ENCODE data around the gene PBOV1. TPM values are rescaled to one million over a fixed set of nuclear protein-coding genes. Genes with fewer than 3 reads are reported as not detected.

PBOV1 gene
- total RNA-seq (not detected), polyA plus RNA-seq (not detected)
- long read RNA-seq, donor 1, result 0 reads
- long read RNA-seq, donor 2, result 0 reads
- long read RNA-seq, donor 3, result 0 reads
- long read RNA-seq, donor 4, result 0 reads
- long read RNA-seq, donor 5, result 0 reads
- long read RNA-seq, donor 6, result 0 reads
- long read RNA-seq, donor 7, result 0 reads
- long read RNA-seq, donor 8, result 0 reads
- long read RNA-seq, donor 9, result 0 reads
- long read RNA-seq, donor 10, result 0 reads

DNA sequence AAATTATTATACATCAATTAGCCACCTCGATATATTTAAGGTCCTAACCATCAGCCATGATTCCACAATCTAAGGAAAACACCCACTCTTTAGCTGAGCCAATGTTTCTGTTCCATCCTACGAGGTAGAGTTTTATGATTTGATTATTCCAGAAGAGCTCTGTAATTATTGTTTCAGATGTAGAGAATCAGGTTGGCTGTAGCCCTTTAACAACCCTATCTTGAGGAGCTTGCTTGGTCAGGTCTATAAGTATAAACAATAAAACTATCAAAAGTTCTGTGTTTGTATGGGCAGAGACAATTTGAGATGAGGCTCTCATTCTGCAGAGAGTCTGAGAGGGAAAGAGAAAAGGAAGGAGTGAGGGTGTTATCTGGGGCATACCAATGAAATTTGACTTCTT lies at the start of gene PBOV1:
Gene PBOV1 (minus strand): TSS at position 43 of the 400 bp plus-strand sequence. CDS start 96 bp downstream, outside the sequence.
- intact Hi-C loops (cut with DNase I), result no loop called here
- H3K27me3 ChIP-seq, result peaks cover 7% of the 10 kb centered on the region
- H3K9me3 ChIP-seq (replicated peaks in 1 of 3), result no peaks in the 10 kb centered on the region
- no peaks in the 10 kb centered on the region for H3K36me3 ChIP-seq (replicated peaks in 1 of 2)
- H3K4me1 ChIP-seq (replicated peaks in 1 of 2), result no peaks in the 10 kb centered on the region
- TF ChIP-seq CTCF (IDR thresholded peaks at IDR 0.05) (no peak), POLR2A (IDR thresholded peaks at IDR 0.05) (no peak)
- no peak within 1 kb of the TSS for H3K4me3 ChIP-seq
- WGBS, 4 donors, result 62 to 74% (median 69%) methylated on average over 2 of the region's 2 CpGs
- no peak within 1 kb of the TSS for H3K27ac ChIP-seq
- DNase-seq, result no peak

DNA sequence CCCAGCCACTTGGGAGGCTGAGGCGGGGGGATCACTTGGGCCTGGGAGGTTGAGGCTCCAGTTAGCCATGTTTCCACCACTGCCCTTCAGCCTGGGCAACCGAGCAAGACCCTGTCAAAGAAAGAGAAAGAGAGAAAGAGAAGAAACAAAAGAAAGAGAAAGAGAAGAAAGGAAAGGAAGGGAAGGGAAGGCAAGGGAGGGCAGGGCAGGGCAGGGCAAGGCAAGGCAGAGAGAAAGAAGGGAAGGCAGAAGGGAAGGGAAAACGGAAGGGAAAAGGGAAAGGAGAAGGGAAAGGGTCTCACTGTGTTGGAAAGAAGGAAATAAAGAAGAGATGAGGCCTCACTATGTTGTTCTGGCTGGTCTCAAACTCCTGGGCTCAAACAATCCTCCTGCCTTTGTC lies 47.8 kb upstream of the PBOV1 start:
- TF ChIP-seq CTCF (IDR thresholded peaks at IDR 0.05), result no peak
- no peak for TF ChIP-seq POLR2A (IDR thresholded peaks at IDR 0.05)
- intact Hi-C loops (cut with DNase I), result no loop called here
- WGBS, 4 donors, result 68 to 89% (median 82%) methylated on average over 3 of the region's 3 CpGs
- Histone ChIP-seq H3K27me3 (peaks cover 10% of the 10 kb centered on the region), H3K4me3 (no peak overlapping the region), H3K9me3 (replicated peaks in 1 of 3) (no peaks in the 10 kb centered on the region), H3K4me1 (replicated peaks in 1 of 2) (no peaks in the 10 kb centered on the region), H3K27ac (no peak overlapping the region), H3K36me3 (replicated peaks in 1 of 2) (no peaks in the 10 kb centered on the region)
- no peak for DNase-seq

GRCh38 chr6:138264372-138264880 lies 46.1 kb upstream of the PBOV1 start:
- Histone ChIP-seq H3K4me3 (no peak overlapping the region), H3K4me1 (replicated peaks in 1 of 2) (no peaks in the 10 kb centered on the region), H3K36me3 (replicated peaks in 1 of 2) (no peaks in the 10 kb centered on the region), H3K9me3 (replicated peaks in 1 of 3) (no peaks in the 10 kb centered on the region), H3K27ac (no peak overlapping the region), H3K27me3 (peaks cover 6% of the 10 kb centered on the region)
- TF ChIP-seq POLR2A (IDR thresholded peaks at IDR 0.05), result no peak
- no peak for TF ChIP-seq CTCF (IDR thresholded peaks at IDR 0.05)
- intact Hi-C loops (cut with DNase I), result no loop called here
- no peak for DNase-seq

DNA sequence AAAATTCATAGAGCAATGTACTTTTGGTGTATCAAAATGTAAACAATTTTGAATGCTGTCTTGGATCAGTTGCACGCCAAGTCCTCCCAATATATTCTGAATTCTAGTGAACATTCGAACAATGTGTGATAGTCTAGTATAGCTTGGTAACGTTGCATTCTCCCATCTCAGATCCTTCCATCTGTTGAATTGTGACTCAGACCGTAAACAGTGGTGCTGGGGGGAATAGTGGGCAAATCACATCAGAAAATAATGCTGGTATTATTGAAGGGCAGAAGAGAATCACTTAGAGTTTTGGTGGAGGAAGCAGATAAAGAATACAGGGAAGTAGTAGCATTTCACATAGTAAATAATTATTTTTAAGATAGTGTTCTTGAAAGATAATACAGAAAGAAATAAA lies 45.7 kb upstream of the PBOV1 start:
- TF ChIP-seq CTCF (IDR thresholded peaks at IDR 0.05) (no peak), POLR2A (IDR thresholded peaks at IDR 0.05) (no peak)
- WGBS, 4 donors, result 80 to 89% (median 82%) methylated on average over 4 of the region's 4 CpGs
- Histone ChIP-seq H3K9me3 (replicated peaks in 1 of 3) (no peaks in the 10 kb centered on the region), H3K4me3 (no peak overlapping the region), H3K27me3 (peaks cover 1% of the 10 kb centered on the region), H3K36me3 (replicated peaks in 1 of 2) (no peaks in the 10 kb centered on the region), H3K27ac (no peak overlapping the region), H3K4me1 (replicated peaks in 1 of 2) (no peaks in the 10 kb centered on the region)
- intact Hi-C loops (cut with DNase I), result no loop called here
- DNase-seq, result no peak
